AG04450 (cell line): ENCODE data around the gene USH1C. TPM values are rescaled to one million over a fixed set of nuclear protein-coding genes. Genes with fewer than 3 reads are reported as not detected.

Experiments used
- CTCF ChIA-PET: fragments of 300-600, 350-600 bp; formaldehyde crosslinking; extraction: SDS; loops from one replicate; lab custom pipeline; 2022; ENCODE audit warnings: antibody characterized with exemption, inconsistent platforms; lab: Charles Lee
- POLR2A ChIA-PET: fragments of 350-600 bp; formaldehyde crosslinking; extraction: SDS; loops from one replicate; lab custom pipeline; 2021; ENCODE audit warnings: antibody characterized with exemption, inconsistent platforms; lab: Yijun Ruan, JAX
- DNase-seq: peaks from one replicate; pipeline ENCODE4 v3.0.0-alpha.2; 2011; ENCODE audit warnings: low read depth, low spot score
- H3K27ac ChIP-seq: one replicate; pipeline ENCODE4 v1.5.1; 2012; ENCODE audit warnings: low read depth, low read length, control low read depth
- H3K27me3 ChIP-seq: one replicate; pipeline ENCODE4 v1.6.0; 2012; ENCODE audit warnings: low read length; ENCODE audit not compliant: control insufficient read depth, insufficient read depth
- H3K4me3 ChIP-seq: 2 replicates; pipeline ENCODE4 v1.5.1; 2011; ENCODE audit warnings: mild to moderate bottlenecking, low read depth, low read length, control low read depth
- H3K9me3 ChIP-seq: 2 replicates; pipeline ENCODE4 v1.5.1; 2012; ENCODE audit warnings: low read length; ENCODE audit not compliant: control insufficient read depth, insufficient read depth
- CTCF ChIP-seq: IDR thresholded peaks from 2 replicates; pipeline ENCODE4 v1.5.1; 2011; ENCODE audit warnings: low read depth, low read length, control low read depth, inconsistent platforms
- polyA plus RNA-seq: library from polyadenylated mRNA; depleted of rRNA; stranded (reverse); fragments of >200 nt; gene quantifications from 2 replicates; pipeline ENCODE4 v1.2.3, GENCODE V29; 2011

The USH1C gene
- polyA plus RNA-seq, 1 experiment, result not detected

- POLR2A ChIA-PET, result no interaction called here
- DNase-seq, result no peak
- H3K27ac ChIP-seq, result no peak overlapping the region
- no peak for TF ChIP-seq CTCF
- no peak overlapping the region for H3K4me3 ChIP-seq
- peaks cover 6% of the 10 kb centered on the region for H3K27me3 ChIP-seq
- CTCF ChIA-PET, result no interaction called here
- no peaks in the 10 kb centered on the region for H3K9me3 ChIP-seq
Observed at GRCh38 chr11:17483505-17483904, 60.7 kb downstream of the USH1C start.

- TF ChIP-seq CTCF, result no peak
- Histone ChIP-seq H3K4me3 (no peak overlapping the region), H3K27me3 (peaks cover 18% of the 10 kb centered on the region), H3K27ac (no peak overlapping the region), H3K9me3 (no peaks in the 10 kb centered on the region)
- POLR2A ChIA-PET, result no interaction called here
- CTCF ChIA-PET, result no interaction called here
- DNase-seq, result no peak
Observed at GRCh38 chr11:17481905-17482304, 62.3 kb downstream of the USH1C start.

GRCh38 chr11:17479284-17480214 lies 64.7 kb downstream of the USH1C start:
- H3K27ac ChIP-seq, result no peak overlapping the region
- ChIA-PET POLR2A (interaction anchor here (0.5 kb wide), 1 partner anchor 179 kb away, joined by 5 read pairs; no protein-coding TSS in a partner anchor), CTCF (no interaction called here)
- no peak overlapping the region for H3K4me3 ChIP-seq
- no peak for DNase-seq
- H3K27me3 ChIP-seq, result peaks cover 32% of the 10 kb centered on the region
- no peak for TF ChIP-seq CTCF
- no peaks in the 10 kb centered on the region for H3K9me3 ChIP-seq

GRCh38 chr11:17478070-17478469 lies 66.1 kb downstream of the USH1C start:
- Histone ChIP-seq H3K9me3 (no peaks in the 10 kb centered on the region), H3K27ac (no peak overlapping the region), H3K27me3 (peaks cover 36% of the 10 kb centered on the region), H3K4me3 (no peak overlapping the region)
- CTCF ChIA-PET, result no interaction called here
- no peak for DNase-seq
- no peak for TF ChIP-seq CTCF
- POLR2A ChIA-PET, result no interaction called here

- no peak for TF ChIP-seq CTCF
- H3K27ac ChIP-seq, result no peak overlapping the region
- no peak overlapping the region for H3K4me3 ChIP-seq
- DNase-seq, result no peak
- POLR2A ChIA-PET, result no interaction called here
- no peaks in the 10 kb centered on the region for H3K9me3 ChIP-seq
- CTCF ChIA-PET, result no interaction called here
- peaks cover 34% of the 10 kb centered on the region for H3K27me3 ChIP-seq
Observed at GRCh38 chr11:17477361-17477760, 66.9 kb downstream of the USH1C start.
